Kidney (tissue), 22 donors: ENCODE measurements around the gene PSME2. TPM values are rescaled to one million over a fixed set of nuclear protein-coding genes. Genes with fewer than 3 reads are reported as not detected.
A peak's percentile ranks its signal among the peaks of the same experiment; 100 is the strongest.

ENCODE experiments used
- DNase-seq, 5 donors: peaks; one replicate each; pipeline ENCODE4 v3.0.0-alpha.2; 2013 to 2020
- FAIRE-seq: peaks from 2 replicates; lab custom pipeline; 2012; peaks lifted over from hg19 to GRCh38; lab: Jason Lieb, UNC
- H3K27ac ChIP-seq, 2 donors: one replicate each; pipeline ENCODE4 v1.7.0; 2013; ENCODE audit warnings: low read depth in 2 of 2, low read length in 2 of 2, inconsistent platforms in 1 of 2
- H3K27me3 ChIP-seq: one replicate; pipeline ENCODE4 v1.7.1; 2013; ENCODE audit warnings: low read length, inconsistent platforms; ENCODE audit not compliant: control insufficient read depth, insufficient read depth
- H3K36me3 ChIP-seq, 3 donors: one replicate each; pipeline versions ENCODE4 v1.7.0 to v1.7.1; 2013; ENCODE audit warnings: low read length in 3 of 3, control low read depth in 1 of 3, inconsistent platforms in 1 of 3; ENCODE audit not compliant: insufficient read depth in 3 of 3, control insufficient read depth in 2 of 3
- H3K4me1 ChIP-seq, 3 donors: one replicate each; pipeline versions ENCODE4 v1.7.0 to v1.7.1; 2013; ENCODE audit warnings: low read length in 3 of 3, inconsistent platforms in 1 of 3, low read depth in 1 of 3; ENCODE audit not compliant: control insufficient read depth in 2 of 3, insufficient read depth in 2 of 3
- H3K4me3 ChIP-seq, 3 donors: one replicate each; pipeline versions ENCODE4 v1.7.0 to v1.8.1; 2013; ENCODE audit warnings: low read length in 3 of 3, control low read depth in 1 of 3, inconsistent platforms in 1 of 3
- H3K9ac ChIP-seq, 3 donors: one replicate each; pipeline versions ENCODE4 v1.7.0 to v1.7.1; 2013; ENCODE audit warnings: low read length in 3 of 3, control low read depth in 1 of 3, inconsistent platforms in 1 of 3
- H3K9me3 ChIP-seq, 3 donors: one replicate each; pipeline versions ENCODE4 v1.7.0 to v1.7.1; 2013; ENCODE audit warnings: low read length in 3 of 3, control low read depth in 1 of 3, inconsistent platforms in 1 of 3; ENCODE audit not compliant: control insufficient read depth in 2 of 3, insufficient read depth in 1 of 3
- intact Hi-C: fragments of 100-400 bp; cut with DNase I; formaldehyde crosslinking; loops from one replicate; pipeline ENCODE4 v1.11.1; 2022
- long read RNA-seq, 10 donors: library from polyadenylated mRNA in 1 of 10; unstranded in 1 of 10; transcript quantifications; one replicate each; pipeline ENCODE4 v2.0.0 and lab custom pipeline, GENCODE V29; 2021 to 2026
- polyA plus RNA-seq: library from polyadenylated mRNA; stranded (reverse); fragments of 350-450 nt; fragmentation: Illumina TruSeq; extraction: RNeasy Lipid Tissue Mini Kit (QIAGEN cat#74804); gene quantifications from one replicate; pipeline ENCODE4 v1.2.3, GENCODE V29; 2014; ENCODE audit warnings: low read depth, low replicate concordance; ENCODE audit not compliant: insufficient read depth
- total RNA-seq: library from RNA; stranded (reverse); fragmentation: NEBNext Ultra II Directional; extraction: Animal tissue kit (Norgen Biotek cat#: 25700); gene quantifications from one replicate; pipeline ENCODE4 v1.2.1, GENCODE V29; 2021
- TF ChIP-seq, protein P1 (sequence below): IDR thresholded peaks from 3 replicates; pipeline ENCODE4 v1.5.1; 2012; ENCODE audit warnings: mild to moderate bottlenecking, moderate library complexity, borderline replicate concordance; ENCODE audit not compliant: insufficient read depth; ENCODE audit errors: extremely low read depth
- donor health status: control.
- donor health status: control.
- donor health status: control.
- donor health status: control.
- donor health status: control.
- donor health status: DM: yes; HTN: yes; CAD: no.
- donor health status: Normal renal cell carcinoma (clear cell type).

The PSME2 gene, protein sequence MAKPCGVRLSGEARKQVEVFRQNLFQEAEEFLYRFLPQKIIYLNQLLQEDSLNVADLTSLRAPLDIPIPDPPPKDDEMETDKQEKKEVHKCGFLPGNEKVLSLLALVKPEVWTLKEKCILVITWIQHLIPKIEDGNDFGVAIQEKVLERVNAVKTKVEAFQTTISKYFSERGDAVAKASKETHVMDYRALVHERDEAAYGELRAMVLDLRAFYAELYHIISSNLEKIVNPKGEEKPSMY
- total RNA-seq (148 TPM), polyA plus RNA-seq (289 TPM)
- long read RNA-seq, donor 1, transcript PSME2-201 (11 exons, 1,404 nt), result major isoform, 42 of 48 reads
- long read RNA-seq, donor 1, partial matches to known transcripts, result 0 of 48 reads
- long read RNA-seq, donor 1, other reads (novel, unspliced or antisense), result 0 of 48 reads
- long read RNA-seq, donor 2, transcript PSME2-201 (11 exons, 1,404 nt), result major isoform, 54 of 81 reads
- long read RNA-seq, donor 2, partial matches to known transcripts, result 14 of 81 reads
- long read RNA-seq, donor 2, other reads (novel, unspliced or antisense), result 5 of 81 reads
- long read RNA-seq, donor 3, transcript PSME2-201 (11 exons, 1,404 nt), result major isoform, 48 of 110 reads
- long read RNA-seq, donor 3, partial matches to known transcripts, result 57 of 110 reads
- long read RNA-seq, donor 3, other reads (novel, unspliced or antisense), result 0 of 110 reads
- long read RNA-seq, donor 4, transcript PSME2-201 (11 exons, 1,404 nt), result major isoform, 45 of 50 reads
- long read RNA-seq, donor 4, partial matches to known transcripts, result 0 of 50 reads
- long read RNA-seq, donor 4, other reads (novel, unspliced or antisense), result 0 of 50 reads
- long read RNA-seq, donor 5, partial matches to known transcripts, result 0 of 5 reads
- long read RNA-seq, donor 5, other reads (novel, unspliced or antisense), result 0 of 5 reads
- long read RNA-seq, donor 6, transcript PSME2-205 (2 exons, 496 nt), result minor isoform, 9 of 129 reads
- long read RNA-seq, donor 6, transcript PSME2-201 (11 exons, 1,404 nt), result major isoform, 108 of 129 reads
- long read RNA-seq, donor 6, partial matches to known transcripts, result 7 of 129 reads
- long read RNA-seq, donor 6, other reads (novel, unspliced or antisense), result 0 of 129 reads
- long read RNA-seq, donor 7, transcript PSME2-201 (11 exons, 1,404 nt), result major isoform, 75 of 108 reads
- long read RNA-seq, donor 7, transcript PSME2-205 (2 exons, 496 nt), result minor isoform, 19 of 108 reads
- long read RNA-seq, donor 7, partial matches to known transcripts, result 2 of 108 reads
- long read RNA-seq, donor 7, other reads (novel, unspliced or antisense), result 9 of 108 reads
- long read RNA-seq, donor 8, transcript PSME2-201 (11 exons, 1,404 nt), result major isoform, 46 of 65 reads
- long read RNA-seq, donor 8, partial matches to known transcripts, result 7 of 65 reads
- long read RNA-seq, donor 8, other reads (novel, unspliced or antisense), result 8 of 65 reads
- long read RNA-seq, donor 9, transcript PSME2-201 (11 exons, 1,404 nt), result major isoform, 37 of 39 reads
- long read RNA-seq, donor 9, partial matches to known transcripts, result 0 of 39 reads
- long read RNA-seq, donor 9, other reads (novel, unspliced or antisense), result 0 of 39 reads
- long read RNA-seq, donor 10, transcript PSME2-201 (11 exons, 1,404 nt), result major isoform, 28 of 31 reads
- long read RNA-seq, donor 10, partial matches to known transcripts, result 0 of 31 reads
- long read RNA-seq, donor 10, other reads (novel, unspliced or antisense), result 0 of 31 reads

DNA sequence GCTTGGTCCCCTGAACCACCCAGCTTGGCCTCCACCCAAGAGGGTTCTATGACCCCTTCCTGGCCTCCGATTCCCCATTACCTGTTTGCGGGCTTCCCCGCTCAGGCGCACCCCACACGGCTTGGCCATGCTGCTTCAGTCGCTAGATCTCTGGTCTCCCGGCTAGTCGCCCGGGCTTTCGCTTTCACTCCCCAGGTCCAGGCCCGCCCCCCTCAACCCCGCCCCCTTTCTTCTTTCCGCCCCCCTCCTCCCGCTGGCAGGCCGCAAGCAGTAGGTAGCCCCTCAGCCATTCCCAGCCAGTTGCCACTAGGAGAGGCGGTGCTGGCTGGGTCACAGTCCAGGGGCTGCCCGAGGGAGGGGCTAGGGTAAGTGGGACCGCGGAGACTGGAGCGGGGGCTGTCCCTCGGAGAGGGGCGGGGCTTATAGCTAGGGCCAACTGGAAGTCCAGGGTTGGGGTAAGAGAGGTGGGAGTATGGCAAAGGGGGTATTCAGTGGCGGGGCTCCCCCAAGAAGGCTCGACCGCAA is at the start of gene PSME2:
PSME2 (minus strand) TSS at position 158 of the 525 bp plus-strand sequence; CDS start at position 129, 29 bp downstream.
- TF ChIP-seq, protein P1, sequence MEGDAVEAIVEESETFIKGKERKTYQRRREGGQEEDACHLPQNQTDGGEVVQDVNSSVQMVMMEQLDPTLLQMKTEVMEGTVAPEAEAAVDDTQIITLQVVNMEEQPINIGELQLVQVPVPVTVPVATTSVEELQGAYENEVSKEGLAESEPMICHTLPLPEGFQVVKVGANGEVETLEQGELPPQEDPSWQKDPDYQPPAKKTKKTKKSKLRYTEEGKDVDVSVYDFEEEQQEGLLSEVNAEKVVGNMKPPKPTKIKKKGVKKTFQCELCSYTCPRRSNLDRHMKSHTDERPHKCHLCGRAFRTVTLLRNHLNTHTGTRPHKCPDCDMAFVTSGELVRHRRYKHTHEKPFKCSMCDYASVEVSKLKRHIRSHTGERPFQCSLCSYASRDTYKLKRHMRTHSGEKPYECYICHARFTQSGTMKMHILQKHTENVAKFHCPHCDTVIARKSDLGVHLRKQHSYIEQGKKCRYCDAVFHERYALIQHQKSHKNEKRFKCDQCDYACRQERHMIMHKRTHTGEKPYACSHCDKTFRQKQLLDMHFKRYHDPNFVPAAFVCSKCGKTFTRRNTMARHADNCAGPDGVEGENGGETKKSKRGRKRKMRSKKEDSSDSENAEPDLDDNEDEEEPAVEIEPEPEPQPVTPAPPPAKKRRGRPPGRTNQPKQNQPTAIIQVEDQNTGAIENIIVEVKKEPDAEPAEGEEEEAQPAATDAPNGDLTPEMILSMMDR, result peak; percentile 5
- Histone ChIP-seq H3K9ac (peak within 1 kb of the TSS; percentile 72 to 92 (median 79)), H3K36me3 (peaks cover 4 to 24% (median 21%) of the 10 kb centered on the region in 3 donors), H3K27ac (peak within 1 kb of the TSS; percentile 91 to 98), H3K9me3 (no peaks in the 10 kb centered on the region), H3K27me3 (no peaks in the 10 kb centered on the region), H3K4me1 (peaks cover 2 to 26% (median 11%) of the 10 kb centered on the region in 3 donors), H3K4me3 (peak within 1 kb of the TSS; percentile 84 to 94 (median 87))
- FAIRE-seq (no peak), DNase-seq (peak; percentile 99)
- intact Hi-C loops, result no loop called here

DNA sequence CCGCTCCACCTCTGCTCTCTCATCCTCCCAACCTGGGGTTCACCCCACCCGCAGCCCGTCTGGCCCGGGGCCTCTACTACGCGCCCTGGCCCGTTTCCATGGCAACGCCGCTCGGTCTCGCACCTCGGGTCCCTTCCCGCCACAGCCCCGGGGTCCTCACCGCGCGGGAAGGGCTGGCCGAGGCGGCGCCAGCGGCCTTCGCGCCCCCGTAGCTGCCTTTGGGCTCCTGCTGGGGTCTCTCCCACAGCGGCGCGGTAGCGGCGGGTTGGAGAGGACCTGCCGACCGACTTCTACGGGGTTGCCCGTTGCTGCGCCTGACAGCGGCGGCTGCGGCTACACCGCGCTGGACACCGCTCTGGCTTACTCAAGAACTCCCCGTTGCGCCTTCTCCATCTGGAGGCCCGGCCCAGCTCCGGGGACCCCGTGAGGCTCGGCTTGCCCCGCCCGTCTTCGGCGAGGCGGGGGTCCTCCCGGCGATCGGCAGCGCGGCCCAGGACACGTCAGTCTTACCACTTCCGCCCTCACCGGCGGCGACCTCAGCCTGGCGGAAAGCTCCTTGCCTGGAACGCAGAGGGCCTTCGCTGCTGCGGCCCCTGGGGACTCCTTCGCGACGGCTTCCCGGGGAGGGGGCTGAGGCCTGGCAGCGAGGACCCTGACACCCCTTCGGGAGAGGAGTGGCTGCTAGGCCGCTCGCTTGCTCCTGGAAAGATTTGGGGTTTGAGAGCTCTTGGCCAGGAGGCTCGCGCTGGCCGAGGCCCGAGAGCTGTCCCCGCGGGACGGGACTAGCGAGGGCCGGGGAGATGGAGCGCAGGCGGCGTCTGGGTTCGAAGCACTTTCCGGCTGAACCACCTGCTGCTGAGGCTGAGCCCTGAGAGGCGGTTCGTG is 49.0 kb upstream of the PSME2 start, which contains the start of gene TM9SF1:
TM9SF1 (minus strand) TSS at position 256 of the 885 bp plus-strand sequence. CDS start 422 bp downstream, outside the sequence.
- Histone ChIP-seq H3K4me1 (peaks cover 0 to 13% (median 11%) of the 10 kb centered on the region in 3 donors), H3K36me3 (peaks cover 0 to 21% (median 10%) of the 10 kb centered on the region in 3 donors), H3K27me3 (no peaks in the 10 kb centered on the region), H3K9ac (peak within 1 kb of the TSS; percentile 79 to 98 (median 95)), H3K4me3 (peak within 1 kb of the TSS; percentile 74 to 88 (median 78)), H3K9me3 (no peaks in the 10 kb centered on the region), H3K27ac (peak within 1 kb of the TSS; percentile 94 to 99)
- TF ChIP-seq, protein P1, result no peak
- peak; percentile 91 to 96 (median 93) for DNase-seq
- intact Hi-C loops, result no loop called here
- no peak for FAIRE-seq
